Panc1 (cell line): ENCODE measurements around the gene AGAP1. TPM values are rescaled to one million over a fixed set of nuclear protein-coding genes. Genes with fewer than 3 reads are reported as not detected.

Experiments used
- ATAC-seq: fragments of 200-7000 bp; cut with Tn5 transposase; 2 replicates; pipeline ENCODE4 v1.9.1; 2020; ENCODE audit warnings: mild to moderate bottlenecking, moderate library complexity
- BruUV-seq: library from RNA; stranded (reverse); fragments of 400-500 nt; replicated peaks from 2 replicates; lab custom pipeline; 2021; lab: Mats Ljungman, UMichigan
- CTCF ChIA-PET: fragments of 300-600 bp; sonication (Branson Sonifier 250); formaldehyde crosslinking; loops from one replicate; lab custom pipeline; 2022; ENCODE audit warnings: antibody characterized with exemption; lab: Charles Lee
- POLR2A ChIA-PET: fragments of 300-600 bp; sonication (Branson Sonifier 250); formaldehyde crosslinking; loops from one replicate; lab custom pipeline; 2022; ENCODE audit warnings: antibody characterized with exemption; lab: Charles Lee
- DNase-seq: peaks from one replicate; pipeline ENCODE4 v3.0.0-alpha.2; 2010; ENCODE audit warnings: low read depth, low spot score
- H3K27ac ChIP-seq: 2 replicates; pipeline ENCODE4 v1.5.1; 2011; ENCODE audit warnings: mild to moderate bottlenecking, low read length, inconsistent platforms
- H3K27me3 ChIP-seq: fragments of 200-500 bp; sonication (Bioruptor generic); 2 replicates; pipeline ENCODE4 v1.6.0; 2014; ENCODE audit warnings: low read length, inconsistent platforms; ENCODE audit not compliant: control insufficient read depth, insufficient read depth
- H3K36me3 ChIP-seq: fragments of 200-500 bp; sonication (Bioruptor generic); 2 replicates; pipeline ENCODE4 v1.5.1; 2014; ENCODE audit warnings: inconsistent platforms, mild to moderate bottlenecking, low read length, moderate library complexity; ENCODE audit not compliant: control insufficient read depth, insufficient read depth
- H3K4me1 ChIP-seq: 2 replicates; pipeline ENCODE4 v1.5.1; 2011; ENCODE audit warnings: inconsistent platforms, mild to moderate bottlenecking, low read length, moderate library complexity; ENCODE audit not compliant: control insufficient read depth, insufficient read depth
- H3K4me3 ChIP-seq, 2 experiments: 2 replicates each; pipeline ENCODE4 v1.5.1; 2011 to 2012; ENCODE audit warnings: low read depth in 2 of 2, low read length in 2 of 2, mild to moderate bottlenecking in 2 of 2, inconsistent platforms in 1 of 2, moderate library complexity in 1 of 2
- H3K9me3 ChIP-seq: fragments of 200-500 bp; sonication (Bioruptor generic); 2 replicates; pipeline ENCODE4 v1.5.1; 2014; ENCODE audit warnings: low read depth, mild to moderate bottlenecking, inconsistent platforms, low read length, moderate library complexity; ENCODE audit not compliant: control insufficient read depth, insufficient read depth
- POLR2AphosphoS5 ChIP-seq: IDR thresholded peaks from 2 replicates; pipeline ENCODE4 v1.6.1; 2012; ENCODE audit warnings: mild to moderate bottlenecking, low read depth, low read length, moderate library complexity
- REST ChIP-seq, 2 experiments: IDR thresholded peaks; 2 replicates each; pipeline ENCODE4 v1.6.1; 2011 to 2012; ENCODE audit warnings: low read depth in 2 of 2, control low read depth in 1 of 2, low read length in 1 of 2, mild to moderate bottlenecking in 1 of 2, moderate library complexity in 1 of 2; ENCODE audit not compliant: insufficient read depth in 1 of 2
- SIN3A ChIP-seq: IDR thresholded peaks from 2 replicates; pipeline ENCODE4 v1.6.1; 2012; ENCODE audit warnings: low read depth, mild to moderate bottlenecking, low read length, moderate library complexity, borderline replicate concordance; ENCODE audit not compliant: insufficient read depth
- TCF7L2 ChIP-seq: IDR thresholded peaks from 2 replicates; pipeline ENCODE4 v1.6.1; 2011; ENCODE audit warnings: mild to moderate bottlenecking, low read depth, low read length, inconsistent platforms
- in situ Hi-C: cut with HindIII; loops from 2 replicates; pipeline ENCODE4 v1.10.0; 2016; ENCODE audit warnings: low sequenced_read_pairs, low pct_unique_long_range_greater_than_20kb
- intact Hi-C: fragments of 100-400 bp; cut with micrococcal nuclease; formaldehyde crosslinking; loops from one replicate; pipeline ENCODE4 v1.10.0; 2022; ENCODE audit not compliant: unreplicated experiment
- total RNA-seq: library from RNA; stranded (reverse); gene quantifications from one replicate; pipeline ENCODE4 v1.2.1, GENCODE V29; 2021; ENCODE audit not compliant: unreplicated experiment
- TF ChIP-seq, protein P1 (sequence below): fragments of 450-650 bp; IDR thresholded peaks from 2 replicates; pipeline ENCODE4 v1.5.1; 2017; ENCODE audit warnings: mild to moderate bottlenecking

Gene AGAP1
- total RNA-seq, 1 experiment from 2014 or later = 38.9 TPM

- Histone ChIP-seq H3K4me3 (no peak overlapping the region), H3K36me3 (no peaks in the 10 kb centered on the region), H3K27ac (no peak overlapping the region), H3K4me1 (no peaks in the 10 kb centered on the region), H3K27me3 (no peaks in the 10 kb centered on the region), H3K9me3 (peaks cover 6% of the 10 kb centered on the region; the same call in 1 of the 2 replicates)
- TF ChIP-seq, protein P1, sequence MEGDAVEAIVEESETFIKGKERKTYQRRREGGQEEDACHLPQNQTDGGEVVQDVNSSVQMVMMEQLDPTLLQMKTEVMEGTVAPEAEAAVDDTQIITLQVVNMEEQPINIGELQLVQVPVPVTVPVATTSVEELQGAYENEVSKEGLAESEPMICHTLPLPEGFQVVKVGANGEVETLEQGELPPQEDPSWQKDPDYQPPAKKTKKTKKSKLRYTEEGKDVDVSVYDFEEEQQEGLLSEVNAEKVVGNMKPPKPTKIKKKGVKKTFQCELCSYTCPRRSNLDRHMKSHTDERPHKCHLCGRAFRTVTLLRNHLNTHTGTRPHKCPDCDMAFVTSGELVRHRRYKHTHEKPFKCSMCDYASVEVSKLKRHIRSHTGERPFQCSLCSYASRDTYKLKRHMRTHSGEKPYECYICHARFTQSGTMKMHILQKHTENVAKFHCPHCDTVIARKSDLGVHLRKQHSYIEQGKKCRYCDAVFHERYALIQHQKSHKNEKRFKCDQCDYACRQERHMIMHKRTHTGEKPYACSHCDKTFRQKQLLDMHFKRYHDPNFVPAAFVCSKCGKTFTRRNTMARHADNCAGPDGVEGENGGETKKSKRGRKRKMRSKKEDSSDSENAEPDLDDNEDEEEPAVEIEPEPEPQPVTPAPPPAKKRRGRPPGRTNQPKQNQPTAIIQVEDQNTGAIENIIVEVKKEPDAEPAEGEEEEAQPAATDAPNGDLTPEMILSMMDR = no peak
- ATAC-seq (no peak), DNase-seq (no peak)
- no TSS peak for BruUV-seq
- POLR2A ChIA-PET = no interaction called here
- intact Hi-C loops = no loop called here
- in situ Hi-C loops = no loop called here
- CTCF ChIA-PET = interaction anchor here (0.6 kb wide), 1 partner anchor 81 kb away, joined by 3 read pairs; no protein-coding TSS in a partner anchor
These were observed 662.4 kb downstream of the AGAP1 start for GRCh38 chr2:236156095-236156859.

DNA sequence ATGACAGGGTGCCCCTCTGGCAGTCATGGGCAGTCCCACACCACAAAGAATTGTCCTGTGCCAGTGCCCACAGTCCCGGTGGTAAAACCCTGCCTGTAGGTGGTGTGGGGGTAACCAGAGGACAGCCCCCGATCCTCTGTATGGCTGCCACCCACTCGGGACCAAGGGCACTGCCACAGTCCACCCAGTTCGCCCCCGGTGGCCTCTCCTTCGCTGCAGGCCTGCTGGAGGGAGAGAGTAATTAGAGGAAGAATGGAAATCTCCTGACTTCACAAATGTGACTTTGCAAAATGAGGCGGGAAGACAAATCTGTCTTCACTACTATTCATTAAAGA, 663.0 kb downstream of the AGAP1 start:
- Histone ChIP-seq H3K36me3 (no peaks in the 10 kb centered on the region), H3K27me3 (no peaks in the 10 kb centered on the region), H3K27ac (no peak overlapping the region), H3K4me1 (no peaks in the 10 kb centered on the region), H3K4me3 (no peak overlapping the region), H3K9me3 (peaks cover 6% of the 10 kb centered on the region; the same call in 1 of the 2 replicates)
- DNase-seq (no peak), ATAC-seq (no peak)
- ChIA-PET CTCF (interaction anchor here (0.6 kb wide), 1 partner anchor 81 kb away, joined by 3 read pairs; no protein-coding TSS in a partner anchor), POLR2A (no interaction called here)
- in situ Hi-C loops = no loop called here
- no TSS peak for BruUV-seq
- intact Hi-C loops = no loop called here
- TF ChIP-seq TCF7L2 (no peak), SIN3A (no peak), REST (IDR thresholded peaks at IDR 0.05; ENCODE audit: insufficient read depth in 1 of 2, low read depth in 2 of 2, low read length in 1 of 2) (no peak), POLR2AphosphoS5 (no peak)
- TF ChIP-seq, protein P1 = no peak
